ENCODE results near the gene TBC1D7.

TBC1D7 gene

GRCh38 chr6:13280254-13280653 lies 48.1 kb downstream of the TBC1D7 start:
- peak; percentile 61 for DNase-seq (ENCODE audit: low read depth, low spot score)
- no peak overlapping the region for H3K4me3 ChIP-seq (ENCODE audit: low read length)

- DNase-seq (ENCODE audit: low read depth, low spot score): no peak
- no peak overlapping the region for H3K4me3 ChIP-seq (ENCODE audit: low read length)
These were observed 49.3 kb downstream of the TBC1D7 start for GRCh38 chr6:13278991-13279390.

GRCh38 chr6:13278164-13278563 lies 50.2 kb downstream of the TBC1D7 start:
- H3K4me3 ChIP-seq (ENCODE audit: low read length): no peak overlapping the region
- no peak for DNase-seq (ENCODE audit: low read depth, low spot score)

- no peak for DNase-seq (ENCODE audit: low read depth, low spot score)
- no peak overlapping the region for H3K4me3 ChIP-seq (ENCODE audit: low read length)
These were observed 51.1 kb downstream of the TBC1D7 start for GRCh38 chr6:13277231-13277630.

- DNase-seq (ENCODE audit: low read depth, low spot score): no peak
- H3K4me3 ChIP-seq (ENCODE audit: low read length): no peak overlapping the region
These were observed 52.8 kb downstream of the TBC1D7 start for GRCh38 chr6:13275435-13275989.

GRCh38 chr6:13274707-13275434 lies 53.5 kb downstream of the TBC1D7 start:
- H3K4me3 ChIP-seq (ENCODE audit: low read length): no peak overlapping the region
- no peak for DNase-seq (ENCODE audit: low read depth, low spot score)

GRCh38 chr6:13273931-13274706 lies 54.2 kb downstream of the TBC1D7 start:
- no peak overlapping the region for H3K4me3 ChIP-seq (ENCODE audit: low read length)
- DNase-seq (ENCODE audit: low read depth, low spot score): no peak

- no peak overlapping the region for H3K4me3 ChIP-seq (ENCODE audit: low read length)
These were observed 55.0 kb downstream of the TBC1D7 start for GRCh38 chr6:13273202-13273930.

GRCh38 chr6:13272131-13273046 lies 55.9 kb downstream of the TBC1D7 start:
- H3K4me3 ChIP-seq (ENCODE audit: low read length): no peak overlapping the region
- no peak for DNase-seq (ENCODE audit: low read depth, low spot score)

More at GRCh38 chr6:13273202-13273930, 55.0 kb downstream of the TBC1D7 start:
- DNase-seq (ENCODE audit: low read depth, low spot score): no peak

GRCh38 chr6:13268913-13269518 lies 59.3 kb downstream of the TBC1D7 start:
- DNase-seq (ENCODE audit: low read depth, low spot score): no peak
- H3K4me3 ChIP-seq (ENCODE audit: low read length): no peak overlapping the region

GRCh38 chr6:13267142-13267651 lies 61.1 kb downstream of the TBC1D7 start:
- no peak overlapping the region for H3K4me3 ChIP-seq (ENCODE audit: low read length)
- no peak for DNase-seq (ENCODE audit: low read depth, low spot score)

GRCh38 chr6:13263669-13264068 lies 64.7 kb downstream of the TBC1D7 start:
- no peak for DNase-seq (ENCODE audit: low read depth, low spot score)
- H3K4me3 ChIP-seq (ENCODE audit: low read length): no peak overlapping the region

- DNase-seq (ENCODE audit: low read depth, low spot score): no peak
- no peak overlapping the region for H3K4me3 ChIP-seq (ENCODE audit: low read length)
These were observed 65.8 kb downstream of the TBC1D7 start for GRCh38 chr6:13262302-13263230.

GRCh38 chr6:13261464-13261994 lies 66.8 kb downstream of the TBC1D7 start:
- peak; percentile 81 for DNase-seq (ENCODE audit: low read depth, low spot score)
- no peak overlapping the region for H3K4me3 ChIP-seq (ENCODE audit: low read length)

- no peak overlapping the region for H3K4me3 ChIP-seq (ENCODE audit: low read length)
- no peak for DNase-seq (ENCODE audit: low read depth, low spot score)
These were observed 67.5 kb downstream of the TBC1D7 start for GRCh38 chr6:13260831-13261230.

GRCh38 chr6:13260101-13260598 lies 68.2 kb downstream of the TBC1D7 start:
- DNase-seq (ENCODE audit: low read depth, low spot score): no peak

GRCh38 chr6:13259393-13259792 lies 68.9 kb downstream of the TBC1D7 start:
- no peak for DNase-seq (ENCODE audit: low read depth, low spot score)

More at GRCh38 chr6:13260101-13260598, 68.2 kb downstream of the TBC1D7 start:
- H3K4me3 ChIP-seq (ENCODE audit: low read length): no peak overlapping the region

More at GRCh38 chr6:13259393-13259792, 68.9 kb downstream of the TBC1D7 start:
- no peak overlapping the region for H3K4me3 ChIP-seq (ENCODE audit: low read length)

Measured in Jurkat, Clone E6-1 (cell line).